Memory B cell (primary cell): Measurements from ENCODE around the gene SPATC1L.
A peak's percentile ranks its signal among the peaks of the same experiment; 100 is the strongest.
"Not testable (repeated sequence)": the region's sequence is repeated elsewhere in the genome, so short reads cannot be mapped to it uniquely, and the experiment has no call there.

Experiments used
- ATAC-seq: fragments of 150-1000 bp; cut with Tn5 transposase; 2 replicates; pipeline ENCODE4 v1.10.0; 2021; ENCODE audit warnings: low read depth, mild to moderate bottlenecking, moderate library complexity
- DNase-seq, 2 donors: peaks; one replicate each; pipeline ENCODE4 v3.0.0; 2022; ENCODE audit warnings: low spot score in 2 of 2
- H3K27ac Mint-ChIP-seq: one replicate; pipeline ENCODE4 v1.8.0; 2022; ENCODE audit warnings: mild to moderate bottlenecking, moderate library complexity, mixed read lengths
- H3K27me3 Mint-ChIP-seq: one replicate; pipeline ENCODE4 v1.8.0; 2022; ENCODE audit warnings: mixed read lengths
- H3K36me3 Mint-ChIP-seq: one replicate; pipeline ENCODE4 v1.8.0; 2022; ENCODE audit warnings: mild to moderate bottlenecking, mixed read lengths
- H3K4me1 Mint-ChIP-seq: one replicate; pipeline ENCODE4 v1.8.0; 2022; ENCODE audit warnings: mixed read lengths
- H3K4me3 Mint-ChIP-seq: one replicate; pipeline ENCODE4 v1.8.0; 2022; ENCODE audit warnings: mild to moderate bottlenecking, moderate library complexity, mixed read lengths
- H3K9me3 Mint-ChIP-seq: one replicate; pipeline ENCODE4 v1.8.0; 2022; ENCODE audit warnings: mixed read lengths

Gene SPATC1L

GRCh38 chr21:46151261-46151988 lies 32.8 kb downstream of the SPATC1L start:
- ATAC-seq = no peak
- H3K4me1 Mint-ChIP-seq = no peaks in the 10 kb centered on the region
- no peaks in the 10 kb centered on the region for H3K9me3 Mint-ChIP-seq
- no peak overlapping the region for H3K4me3 Mint-ChIP-seq
- no peak for DNase-seq
- peaks cover 2% of the 10 kb centered on the region for H3K36me3 Mint-ChIP-seq
- H3K27me3 Mint-ChIP-seq = peaks cover 3% of the 10 kb centered on the region
- no peak overlapping the region for H3K27ac Mint-ChIP-seq

GRCh38 chr21:46150491-46151121 lies 33.7 kb downstream of the SPATC1L start:
- DNase-seq (no peak), ATAC-seq (no peak)
- Mint-ChIP-seq H3K9me3 (no peaks in the 10 kb centered on the region), H3K4me1 (no peaks in the 10 kb centered on the region), H3K27ac (no peak overlapping the region), H3K4me3 (no peak overlapping the region), H3K36me3 (no peaks in the 10 kb centered on the region), H3K27me3 (peaks cover 3% of the 10 kb centered on the region)

GRCh38 chr21:46150073-46150472 lies 34.2 kb downstream of the SPATC1L start:
- Mint-ChIP-seq H3K9me3 (no peaks in the 10 kb centered on the region), H3K27me3 (peaks cover 3% of the 10 kb centered on the region), H3K27ac (no peak overlapping the region), H3K36me3 (no peaks in the 10 kb centered on the region), H3K4me3 (no peak overlapping the region), H3K4me1 (no peaks in the 10 kb centered on the region)
- no peak for DNase-seq
- no peak for ATAC-seq

- Mint-ChIP-seq H3K27me3 (peaks cover 4% of the 10 kb centered on the region), H3K4me3 (no peak overlapping the region), H3K9me3 (no peaks in the 10 kb centered on the region), H3K36me3 (no peaks in the 10 kb centered on the region), H3K27ac (no peak overlapping the region), H3K4me1 (peaks cover 3% of the 10 kb centered on the region)
- DNase-seq = no peak
- ATAC-seq = no peak
Measured at GRCh38 chr21:46149205-46149901, 34.9 kb downstream of the SPATC1L start.

- Mint-ChIP-seq H3K4me3 (no peak overlapping the region), H3K27me3 (peaks cover 4% of the 10 kb centered on the region), H3K36me3 (no peaks in the 10 kb centered on the region), H3K9me3 (no peaks in the 10 kb centered on the region), H3K4me1 (peaks cover 7% of the 10 kb centered on the region), H3K27ac (no peak overlapping the region)
- no peak for DNase-seq
- no peak for ATAC-seq
Measured at GRCh38 chr21:46148106-46148505, 36.2 kb downstream of the SPATC1L start.

GRCh38 chr21:46147429-46147828 lies 36.8 kb downstream of the SPATC1L start:
- H3K4me1 Mint-ChIP-seq, H3K27ac Mint-ChIP-seq, H3K36me3 Mint-ChIP-seq, H3K27me3 Mint-ChIP-seq, H3K9me3 Mint-ChIP-seq, ATAC-seq, DNase-seq, H3K4me3 Mint-ChIP-seq: not testable (repeated sequence)

- H3K4me1 Mint-ChIP-seq = peaks cover 7% of the 10 kb centered on the region
- no peak for ATAC-seq
- H3K27ac Mint-ChIP-seq = no peak overlapping the region
Measured at GRCh38 chr21:46146856-46147255, 37.4 kb downstream of the SPATC1L start.

GRCh38 chr21:46145840-46146691 lies 38.2 kb downstream of the SPATC1L start:
- H3K4me3 Mint-ChIP-seq = no peak overlapping the region
- H3K36me3 Mint-ChIP-seq = no peaks in the 10 kb centered on the region
- H3K4me1 Mint-ChIP-seq = peaks cover 7% of the 10 kb centered on the region
- no peaks in the 10 kb centered on the region for H3K9me3 Mint-ChIP-seq
- no peak for DNase-seq
- no peak for ATAC-seq
- H3K27me3 Mint-ChIP-seq = peaks cover 4% of the 10 kb centered on the region
- H3K27ac Mint-ChIP-seq = no peak overlapping the region

More at GRCh38 chr21:46146856-46147255, 37.4 kb downstream of the SPATC1L start:
- no peak for DNase-seq
- Mint-ChIP-seq H3K9me3 (no peaks in the 10 kb centered on the region), H3K36me3 (no peaks in the 10 kb centered on the region), H3K27me3 (peaks cover 4% of the 10 kb centered on the region), H3K4me3 (no peak overlapping the region)

GRCh38 chr21:46145159-46145839 lies 39.0 kb downstream of the SPATC1L start:
- H3K27me3 Mint-ChIP-seq = peaks cover 7% of the 10 kb centered on the region
- no peaks in the 10 kb centered on the region for H3K9me3 Mint-ChIP-seq
- no peak for DNase-seq
- H3K4me3 Mint-ChIP-seq = no peak overlapping the region
- peaks cover 10% of the 10 kb centered on the region for H3K4me1 Mint-ChIP-seq
- H3K27ac Mint-ChIP-seq = peak overlapping the region; percentile 91
- no peak for ATAC-seq
- H3K36me3 Mint-ChIP-seq = no peaks in the 10 kb centered on the region

- Mint-ChIP-seq H3K36me3 (no peaks in the 10 kb centered on the region), H3K4me1 (peaks cover 10% of the 10 kb centered on the region), H3K4me3 (peak overlapping the region; percentile 71), H3K27me3 (peaks cover 9% of the 10 kb centered on the region), H3K9me3 (no peaks in the 10 kb centered on the region), H3K27ac (peak overlapping the region; percentile 91)
- no peak for ATAC-seq
- no peak for DNase-seq
Measured at GRCh38 chr21:46144464-46145070, 39.7 kb downstream of the SPATC1L start.

GRCh38 chr21:46142582-46143473 lies 41.4 kb downstream of the SPATC1L start:
- Mint-ChIP-seq H3K4me1 (peaks cover 10% of the 10 kb centered on the region), H3K27ac (no peak overlapping the region), H3K4me3 (no peak overlapping the region), H3K27me3 (peaks cover 6% of the 10 kb centered on the region), H3K36me3 (no peaks in the 10 kb centered on the region), H3K9me3 (no peaks in the 10 kb centered on the region)
- no peak for ATAC-seq
- DNase-seq = no peak

- DNase-seq (no peak), ATAC-seq (no peak)
- Mint-ChIP-seq H3K27me3 (peaks cover 6% of the 10 kb centered on the region), H3K9me3 (no peaks in the 10 kb centered on the region), H3K4me3 (no peak overlapping the region), H3K4me1 (peaks cover 10% of the 10 kb centered on the region), H3K27ac (no peak overlapping the region), H3K36me3 (no peaks in the 10 kb centered on the region)
Measured at GRCh38 chr21:46141767-46142581, 42.3 kb downstream of the SPATC1L start.
